MM.1S (cell line): ENCODE measurements around the gene LUZP1.

Experiments
- CTCF ChIP-seq: fragments of 300-600 bp; sonication (generic); IDR thresholded peaks from 2 replicates; pipeline ENCODE4 v1.5.1; 2016; ENCODE audit warnings: antibody characterized with exemption, low read length, mixed read lengths
- EZH2 ChIP-seq: fragments of 300-600 bp; sonication (generic); optimal IDR thresholded peaks from 2 replicates; pipeline ENCODE3; 2017; ENCODE audit warnings: low read depth, mild to moderate bottlenecking, antibody characterized with exemption, low read length, mixed read lengths

- TF ChIP-seq CTCF (peak; percentile 79), EZH2 (no peak)
These were observed 70.0 kb downstream of the LUZP1 start for GRCh38 chr1:23098463-23099170.
